ENCODE measurements around the gene ZFP91.

Gene ZFP91

DNA sequence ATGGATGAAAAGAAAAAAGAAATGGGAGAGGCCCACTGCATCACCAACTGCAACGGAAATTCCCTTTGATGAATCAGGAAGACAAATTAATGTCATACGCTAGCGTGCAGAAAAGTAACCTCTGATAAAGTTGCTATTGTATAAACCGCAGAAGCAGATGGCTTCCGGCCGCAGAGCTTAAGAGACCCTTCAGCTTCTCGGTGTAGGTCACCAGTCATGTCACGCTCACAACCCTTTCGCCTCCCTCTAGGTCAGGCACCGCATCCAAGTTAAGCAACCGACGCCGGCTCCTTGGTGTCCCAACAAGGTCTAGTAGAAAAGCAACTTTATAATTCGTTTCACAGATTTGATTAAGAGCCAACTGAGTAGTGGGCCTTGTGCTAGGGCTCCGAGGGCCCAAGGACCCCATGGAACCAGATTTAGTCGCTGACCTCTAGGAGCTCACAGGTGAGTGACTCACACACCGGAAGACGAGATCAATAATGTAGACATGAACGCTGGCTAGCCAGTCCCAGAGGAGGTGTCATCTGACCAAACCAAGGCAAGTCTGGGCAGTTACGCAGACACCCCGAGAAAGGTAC, 1.2 kb upstream of the ZFP91 start:
- peaks cover 41% of the 10 kb centered on the region for H3K4me1 Mint-ChIP-seq
- DNase-seq, result peak; percentile 88 to 93
- ATAC-seq, result peak; percentile 74
- H3K9me3 Mint-ChIP-seq, result no peaks in the 10 kb centered on the region
- peak overlapping the region; percentile 78 to 93 for H3K4me3 Mint-ChIP-seq
- H3K27me3 Mint-ChIP-seq, result no peaks in the 10 kb centered on the region
- peak overlapping the region; percentile 100 for H3K27ac Mint-ChIP-seq

GRCh38 chr11:58578136-58578634, 678 bp upstream of the ZFP91 start:
- peak overlapping the region; percentile 78 to 93 for H3K4me3 Mint-ChIP-seq
- DNase-seq (peak; percentile 92 to 95), ATAC-seq (no peak)
- no peaks in the 10 kb centered on the region for H3K9me3 Mint-ChIP-seq
- H3K4me1 Mint-ChIP-seq, result peaks cover 44% of the 10 kb centered on the region
- peak overlapping the region; percentile 100 for H3K27ac Mint-ChIP-seq
- H3K27me3 Mint-ChIP-seq, result no peaks in the 10 kb centered on the region

GRCh38 chr11:58579192-58580129, 598 bp downstream of the ZFP91 start:
- peak overlapping the region; percentile 78 to 93 for H3K4me3 Mint-ChIP-seq
- ATAC-seq (peak; percentile 60), DNase-seq (peak; percentile 91 to 95)
- H3K9me3 Mint-ChIP-seq, result no peaks in the 10 kb centered on the region
- H3K27ac Mint-ChIP-seq, result peak overlapping the region; percentile 100
- H3K27me3 Mint-ChIP-seq, result no peaks in the 10 kb centered on the region
- H3K4me1 Mint-ChIP-seq, result peaks cover 53% of the 10 kb centered on the region

GRCh38 chr11:58580311-58580710, 1.4 kb downstream of the ZFP91 start:
- H3K4me1 Mint-ChIP-seq, result peaks cover 53% of the 10 kb centered on the region
- ATAC-seq, result no peak
- no peak for DNase-seq

DNA sequence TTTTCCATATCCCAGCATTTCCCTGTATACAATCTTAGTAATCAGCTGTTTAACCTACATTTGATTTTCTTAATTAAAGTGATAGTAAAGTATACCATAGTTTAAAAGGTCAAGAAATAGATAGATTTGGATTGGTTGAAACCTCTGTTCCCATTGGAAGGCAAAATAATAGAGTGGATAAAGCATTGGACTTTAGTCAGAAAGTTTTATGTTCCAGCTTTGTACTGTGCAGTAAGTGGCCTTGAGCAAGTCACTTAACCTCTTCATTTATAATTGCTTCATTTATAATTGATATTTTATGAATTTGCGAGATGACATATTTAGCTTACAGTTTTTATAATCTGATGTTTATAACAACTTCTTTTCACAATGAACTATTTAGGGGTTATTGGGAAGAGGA, 3.6 kb downstream of the ZFP91 start:
- no peaks in the 10 kb centered on the region for H3K9me3 Mint-ChIP-seq
- peak overlapping the region in 1 of 2 donors; percentile 37 for H3K27ac Mint-ChIP-seq
- peaks cover 59% of the 10 kb centered on the region for H3K4me1 Mint-ChIP-seq
- H3K4me3 Mint-ChIP-seq, result peak overlapping the region; percentile 57 to 93
- DNase-seq (no peak), ATAC-seq (no peak)
- no peaks in the 10 kb centered on the region for H3K27me3 Mint-ChIP-seq

More at GRCh38 chr11:58580311-58580710, 1.4 kb downstream of the ZFP91 start:
- peak overlapping the region; percentile 78 to 93 for H3K4me3 Mint-ChIP-seq
- no peaks in the 10 kb centered on the region for H3K9me3 Mint-ChIP-seq
- peak overlapping the region; percentile 97 to 99 for H3K27ac Mint-ChIP-seq
- H3K27me3 Mint-ChIP-seq, result no peaks in the 10 kb centered on the region

DNA sequence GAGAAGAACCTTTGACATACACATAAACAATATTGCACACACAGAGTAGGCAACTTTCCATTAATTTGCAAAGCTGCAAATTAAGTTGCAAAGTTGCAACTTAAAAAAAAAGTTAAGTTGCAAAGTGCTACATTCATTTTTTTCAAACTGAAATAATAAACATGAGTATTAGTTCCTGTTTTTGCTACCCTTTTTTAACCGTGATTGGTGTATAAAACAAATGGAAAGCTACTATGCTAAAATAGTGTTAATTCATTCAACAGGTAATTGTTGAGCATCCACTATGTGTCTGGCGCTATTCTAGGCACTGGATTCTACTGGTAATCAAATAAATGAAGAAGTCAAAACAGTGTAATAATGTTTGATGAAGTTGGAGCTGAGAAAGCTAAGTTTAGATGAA, 8.1 kb downstream of the ZFP91 start:
- Mint-ChIP-seq H3K27me3 (no peaks in the 10 kb centered on the region), H3K4me3 (no peak overlapping the region), H3K4me1 (peaks cover 68% of the 10 kb centered on the region), H3K9me3 (no peaks in the 10 kb centered on the region), H3K27ac (no peak overlapping the region)
- ATAC-seq (no peak), DNase-seq (no peak)

DNA sequence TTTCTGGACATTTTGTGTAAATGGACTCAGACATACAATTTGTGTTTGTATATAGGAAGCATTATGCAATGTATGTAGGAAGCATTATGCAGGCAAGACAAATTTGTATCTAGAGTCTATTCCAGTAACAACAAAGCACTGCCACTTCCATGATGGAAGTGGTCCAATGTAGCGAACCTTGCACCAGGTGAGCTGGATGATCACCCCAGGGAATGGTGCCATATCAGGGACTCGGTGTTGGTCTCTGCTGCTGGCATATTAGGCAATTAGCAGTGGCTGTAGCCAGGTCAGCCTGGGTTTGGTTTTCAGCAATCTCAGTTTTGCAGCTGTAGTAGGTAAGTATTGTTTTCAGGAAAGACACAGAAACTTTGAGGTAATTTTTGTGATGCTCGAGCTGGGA, 12.8 kb downstream of the ZFP91 start:
- ATAC-seq (no peak), DNase-seq (no peak)
- Mint-ChIP-seq H3K27ac (peak overlapping the region; percentile 27 to 72), H3K27me3 (no peaks in the 10 kb centered on the region), H3K9me3 (no peaks in the 10 kb centered on the region), H3K4me1 (peaks cover 79% of the 10 kb centered on the region), H3K4me3 (no peak overlapping the region)

- no peaks in the 10 kb centered on the region for H3K27me3 Mint-ChIP-seq
- peak; percentile 29 to 49 for DNase-seq
- peaks cover 84% of the 10 kb centered on the region for H3K4me1 Mint-ChIP-seq
- peak overlapping the region in 1 of 2 donors; percentile 4 for H3K4me3 Mint-ChIP-seq
- H3K9me3 Mint-ChIP-seq, result no peaks in the 10 kb centered on the region
- H3K27ac Mint-ChIP-seq, result peak overlapping the region; percentile 19 to 40
- ATAC-seq, result peak; percentile 90
Observed at GRCh38 chr11:58592760-58593472, 14.1 kb downstream of the ZFP91 start.

DNA sequence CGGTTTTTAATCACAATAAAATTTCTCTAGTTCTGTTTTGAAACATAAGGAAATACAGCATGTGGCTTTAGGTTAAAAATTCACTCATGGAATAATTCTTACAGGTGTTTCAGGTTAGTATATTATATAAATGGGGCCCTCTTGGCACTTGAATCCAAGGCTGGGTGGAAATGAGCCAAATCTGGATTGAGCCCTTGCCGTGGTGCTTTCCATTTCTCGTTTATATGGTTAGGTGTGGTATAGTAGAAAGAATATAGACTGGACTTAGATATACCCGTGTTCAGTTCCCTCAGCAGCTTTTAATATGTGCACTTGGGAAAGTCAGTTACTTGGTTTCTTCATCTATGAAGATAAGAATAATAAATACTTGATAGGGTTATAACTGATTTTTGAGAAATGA, 16.0 kb downstream of the ZFP91 start:
- peaks cover 93% of the 10 kb centered on the region for H3K4me1 Mint-ChIP-seq
- ATAC-seq, result no peak
- H3K4me3 Mint-ChIP-seq, result no peak overlapping the region
- H3K27me3 Mint-ChIP-seq, result no peaks in the 10 kb centered on the region
- H3K27ac Mint-ChIP-seq, result no peak overlapping the region
- H3K9me3 Mint-ChIP-seq, result no peaks in the 10 kb centered on the region
- no peak for DNase-seq

- Mint-ChIP-seq H3K4me3 (peak overlapping the region; percentile 10 to 36), H3K27ac (peak overlapping the region in 1 of 2 donors; percentile 69), H3K4me1 (peaks cover 92% of the 10 kb centered on the region), H3K9me3 (no peaks in the 10 kb centered on the region), H3K27me3 (no peaks in the 10 kb centered on the region)
- DNase-seq (no peak), ATAC-seq (no peak)
Observed at GRCh38 chr11:58596621-58597020, 17.8 kb downstream of the ZFP91 start.

- Mint-ChIP-seq H3K27me3 (no peaks in the 10 kb centered on the region), H3K4me3 (peak overlapping the region; percentile 1 to 50), H3K4me1 (peaks cover 92% of the 10 kb centered on the region), H3K27ac (peak overlapping the region in 1 of 2 donors; percentile 73), H3K9me3 (no peaks in the 10 kb centered on the region)
- peak; percentile 98 for ATAC-seq
- no peak for DNase-seq
Observed at GRCh38 chr11:58597486-58598144, 18.8 kb downstream of the ZFP91 start.

DNA sequence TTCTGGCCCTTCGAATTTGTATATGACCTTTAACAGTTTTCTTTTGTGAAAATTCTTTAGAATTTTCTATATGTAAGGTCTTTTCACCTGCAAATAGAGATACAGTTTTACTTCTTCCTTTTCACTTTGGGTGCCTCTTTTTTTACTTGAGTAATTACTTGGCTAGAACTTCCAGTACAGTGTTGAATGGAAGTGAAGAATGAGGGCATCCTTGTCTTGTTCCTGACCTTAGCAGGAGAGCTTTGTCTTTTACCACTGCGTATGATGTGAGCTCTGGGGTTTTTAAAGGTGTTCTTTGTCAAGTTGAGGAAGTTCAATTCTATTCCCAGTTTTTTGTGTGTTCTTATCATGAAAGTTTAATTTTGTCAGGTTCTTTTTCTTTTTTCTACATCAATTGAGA, 21.6 kb downstream of the ZFP91 start:
- no peak for ATAC-seq
- no peak for DNase-seq
- Mint-ChIP-seq H3K27ac (no peak overlapping the region), H3K27me3 (no peaks in the 10 kb centered on the region), H3K4me1 (peaks cover 98% of the 10 kb centered on the region), H3K9me3 (no peaks in the 10 kb centered on the region), H3K4me3 (peak overlapping the region in 1 of 2 donors; percentile 37)

DNA sequence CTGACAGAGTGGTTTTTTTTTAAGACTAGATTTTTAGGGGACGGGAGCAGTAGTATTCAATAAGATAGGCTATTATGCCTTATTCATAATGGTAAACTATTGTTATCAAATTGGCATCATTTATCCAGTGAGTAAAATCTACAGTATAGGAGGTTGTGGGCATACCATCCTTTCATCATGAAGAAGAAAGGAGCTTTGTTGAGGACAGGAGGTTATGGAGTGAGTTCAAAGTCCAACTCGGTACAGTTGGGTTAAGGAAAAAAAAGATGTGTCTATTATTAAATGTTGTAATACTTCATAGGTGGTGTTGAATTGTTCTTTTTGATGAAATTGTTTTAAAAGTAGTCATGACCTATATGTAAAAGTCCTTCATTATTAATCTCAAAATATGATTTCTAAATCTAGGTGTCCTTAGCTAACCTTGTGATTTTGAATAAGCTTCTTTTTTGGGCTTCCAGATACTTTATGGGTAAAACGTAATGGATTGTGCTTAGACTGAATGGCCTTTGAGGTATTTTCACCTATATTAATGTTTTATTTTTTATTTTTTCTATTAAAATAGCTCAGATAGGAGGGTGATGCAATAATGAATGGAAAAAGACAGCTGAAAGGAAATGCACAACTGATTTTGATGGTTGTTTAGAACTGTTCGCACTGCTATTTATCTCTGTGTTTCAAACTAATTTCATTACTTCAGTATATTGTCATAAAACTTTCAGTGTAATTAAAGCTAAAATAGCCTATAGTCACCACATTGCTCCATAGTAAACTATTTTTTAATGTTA, 28.3 kb downstream of the ZFP91 start:
- Mint-ChIP-seq H3K27me3 (no peaks in the 10 kb centered on the region), H3K4me3 (peak overlapping the region in 1 of 2 donors; percentile 48), H3K9me3 (no peaks in the 10 kb centered on the region), H3K4me1 (peaks cover 64% of the 10 kb centered on the region), H3K27ac (peak overlapping the region in 1 of 2 donors; percentile 90)
- DNase-seq (no peak), ATAC-seq (no peak)

DNA sequence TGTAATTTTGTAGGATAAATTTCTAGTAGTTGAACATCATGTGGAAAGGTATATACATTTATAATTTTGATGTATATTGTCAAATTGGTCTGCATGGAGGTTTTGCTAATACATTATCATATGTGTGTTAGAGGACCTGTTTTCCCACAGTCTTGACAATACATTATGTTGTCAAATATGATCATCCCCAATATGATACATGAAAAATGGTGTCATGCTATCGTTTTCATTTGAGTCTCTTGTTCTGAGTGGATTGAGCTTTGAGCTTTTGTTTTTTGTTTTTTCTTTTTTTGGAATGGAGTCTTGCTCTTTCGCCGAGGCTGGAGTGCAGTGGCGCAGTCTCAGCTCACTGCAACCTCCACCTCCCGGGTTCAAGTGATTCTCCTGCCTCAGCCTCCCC, 29.5 kb downstream of the ZFP91 start:
- no peaks in the 10 kb centered on the region for H3K9me3 Mint-ChIP-seq
- no peak for DNase-seq
- ATAC-seq, result no peak
- H3K27me3 Mint-ChIP-seq, result no peaks in the 10 kb centered on the region
- H3K27ac Mint-ChIP-seq, result no peak overlapping the region
- no peak overlapping the region for H3K4me3 Mint-ChIP-seq
- peaks cover 52% of the 10 kb centered on the region for H3K4me1 Mint-ChIP-seq

Measured in stimulated activated naive CD8-positive, alpha-beta T cell treated with anti-CD3 and anti-CD28 coated beads, Interleukin-15, amount 100 ng/mL, for 72 hours (primary cell).